WI38 (cell line): ENCODE measurements around the gene ZNF800.
"Not testable (repeated sequence)": the region's sequence is repeated elsewhere in the genome, so short reads cannot be mapped to it uniquely, and the experiment has no call there.

ENCODE experiments used
- H3K4me3 ChIP-seq: 2 replicates; pipeline ENCODE4 v1.5.1; 2011; ENCODE audit warnings: low read depth, mild to moderate bottlenecking, control low read depth, low read length
- CTCF ChIP-seq: IDR thresholded peaks from 2 replicates; pipeline ENCODE4 v1.5.1; 2012; ENCODE audit warnings: low read depth, mild to moderate bottlenecking, control low read depth, low read length

The ZNF800 gene

GRCh38 chr7:127392566-127393367 lies at the start of gene ZNF800:
Gene ZNF800 (minus strand): TSS chr7:127392708. CDS start chr7:127391557, 1,151 bp downstream.
- H3K4me3 ChIP-seq = peak within 1 kb of the TSS; percentile 92
- TF ChIP-seq CTCF = no peak

- TF ChIP-seq CTCF = no peak
- no peak overlapping the region for H3K4me3 ChIP-seq
Measured at GRCh38 chr7:127440206-127440605, 47.7 kb upstream of the ZNF800 start.

GRCh38 chr7:127438836-127439235 lies 46.3 kb upstream of the ZNF800 start:
- no peak for TF ChIP-seq CTCF
- H3K4me3 ChIP-seq = no peak overlapping the region

GRCh38 chr7:127437837-127438236 lies 45.3 kb upstream of the ZNF800 start:
- 0 out of 2 replicates have a peak overlapping the region, but pooled peaks have one; percentile 20 for H3K4me3 ChIP-seq
- TF ChIP-seq CTCF = no peak

GRCh38 chr7:127437241-127437640 lies 44.7 kb upstream of the ZNF800 start:
- no peak overlapping the region for H3K4me3 ChIP-seq
- no peak for TF ChIP-seq CTCF

- not testable (repeated sequence) for H3K4me3 ChIP-seq
Measured at GRCh38 chr7:127429281-127429680, 36.8 kb upstream of the ZNF800 start.

GRCh38 chr7:127419196-127419595 lies 26.7 kb upstream of the ZNF800 start:
- TF ChIP-seq CTCF = no peak
- no peak overlapping the region for H3K4me3 ChIP-seq

- no peak for TF ChIP-seq CTCF
- no peak overlapping the region for H3K4me3 ChIP-seq
Measured at GRCh38 chr7:127418459-127418858, 26.0 kb upstream of the ZNF800 start.
